H9 (cell line): ENCODE measurements around the gene NT5DC2. TPM values are rescaled to one million over a fixed set of nuclear protein-coding genes. Genes with fewer than 3 reads are reported as not detected.

Source experiments
- DNase-seq: peaks from one replicate; pipeline ENCODE4 v3.0.0-alpha.2; 2017
- H2AFZ ChIP-seq: one replicate; pipeline ENCODE4 v1.6.1; 2013; ENCODE audit warnings: mild to moderate bottlenecking, low read length, control low read depth, moderate library complexity
- H2AK5ac ChIP-seq: 2 replicates; pipeline ENCODE4 v1.6.1; 2013; ENCODE audit warnings: low read length, control low read depth, mixed read lengths; ENCODE audit not compliant: insufficient read length
- H2BK120ac ChIP-seq: one replicate; pipeline ENCODE4 v1.6.1; 2013; ENCODE audit warnings: low read depth, mild to moderate bottlenecking, low read length, control low read depth, inconsistent platforms; ENCODE audit not compliant: poor library complexity, severe bottlenecking
- H2BK12ac ChIP-seq: 2 replicates; pipeline ENCODE4 v1.6.1; 2013; ENCODE audit warnings: low read length, control low read depth, mixed read lengths, low read depth; ENCODE audit not compliant: insufficient read length
- H2BK15ac ChIP-seq: 2 replicates; pipeline ENCODE4 v1.6.1; 2013; ENCODE audit warnings: low read depth, low read length, control low read depth
- H2BK20ac ChIP-seq: one replicate; pipeline ENCODE4 v1.6.1; 2013; ENCODE audit warnings: low read depth, mild to moderate bottlenecking, low read length, control low read depth, inconsistent platforms; ENCODE audit not compliant: poor library complexity, severe bottlenecking
- H2BK5ac ChIP-seq: 2 replicates; pipeline ENCODE4 v1.6.1; 2013; ENCODE audit warnings: low read length, control low read depth, mixed read lengths; ENCODE audit not compliant: insufficient read length
- H3K14ac ChIP-seq: 2 replicates; pipeline ENCODE4 v1.6.1; 2013; ENCODE audit warnings: low read length, control low read depth; ENCODE audit not compliant: insufficient read depth
- H3K18ac ChIP-seq: 2 replicates; pipeline ENCODE4 v1.6.1; 2013; ENCODE audit warnings: low read depth, mild to moderate bottlenecking, mixed read lengths, low read length, control low read depth; ENCODE audit not compliant: insufficient read length
- H3K23ac ChIP-seq: 2 replicates; pipeline ENCODE4 v1.6.1; 2013; ENCODE audit warnings: low read length, control low read depth, mixed read lengths, low read depth; ENCODE audit not compliant: insufficient read length
- H3K23me2 ChIP-seq: 2 replicates; pipeline ENCODE4 v1.6.1; 2013; ENCODE audit warnings: low read depth, mild to moderate bottlenecking, mixed read lengths, low read length, control low read depth; ENCODE audit not compliant: insufficient read length, poor library complexity, severe bottlenecking
- H3K27ac ChIP-seq: 2 replicates; pipeline ENCODE4 v1.5.1; 2013; ENCODE audit warnings: low read length, control low read depth, mixed read lengths, low read depth; ENCODE audit not compliant: insufficient read length
- H3K27me3 ChIP-seq: 2 replicates; pipeline ENCODE4 v1.6.1; 2013; ENCODE audit warnings: low read length, control low read depth, inconsistent platforms; ENCODE audit not compliant: insufficient read depth
- H3K4ac ChIP-seq: 2 replicates; pipeline ENCODE4 v1.6.1; 2013; ENCODE audit warnings: low read depth, mild to moderate bottlenecking, control low read depth, inconsistent platforms, low read length, moderate library complexity
- H3K4me1 ChIP-seq: 2 replicates; pipeline ENCODE4 v1.6.1; 2013; ENCODE audit warnings: low read length, control low read depth, inconsistent platforms; ENCODE audit not compliant: insufficient read depth
- H3K4me2 ChIP-seq: 2 replicates; pipeline ENCODE4 v1.6.1; 2013; ENCODE audit warnings: low read length, control low read depth, mixed read lengths; ENCODE audit not compliant: insufficient read length, insufficient read depth
- H3K56ac ChIP-seq: 2 replicates; pipeline ENCODE4 v1.6.1; 2013; ENCODE audit warnings: low read depth, mild to moderate bottlenecking, mixed read lengths, low read length, control low read depth; ENCODE audit not compliant: insufficient read length
- H3K79me1 ChIP-seq: 2 replicates; pipeline ENCODE4 v1.6.1; 2013; ENCODE audit warnings: low read depth, mild to moderate bottlenecking, moderate library complexity, low read length, control low read depth, inconsistent platforms; ENCODE audit not compliant: insufficient read depth, poor library complexity, severe bottlenecking
- H3K79me2 ChIP-seq: 2 replicates; pipeline ENCODE4 v1.6.1; 2013; ENCODE audit warnings: low read length, control low read depth, inconsistent platforms; ENCODE audit not compliant: insufficient read depth
- H3K9ac ChIP-seq: 2 replicates; pipeline ENCODE4 v1.6.1; 2013; ENCODE audit warnings: low read length, control low read depth, mixed read lengths; ENCODE audit not compliant: insufficient read length; ENCODE audit errors: extremely low read depth
- H3K9me3 ChIP-seq: one replicate; pipeline ENCODE4 v1.6.1; 2013; ENCODE audit warnings: low read depth, low read length, inconsistent platforms; ENCODE audit not compliant: control insufficient read depth
- H3T11ph ChIP-seq: one replicate; pipeline ENCODE4 v1.6.1; 2013; ENCODE audit warnings: mild to moderate bottlenecking, low read length, control low read depth, inconsistent platforms
- H4K20me1 ChIP-seq: one replicate; pipeline ENCODE4 v1.6.1; 2013; ENCODE audit not compliant: control insufficient read depth, insufficient read length, insufficient read depth
- H4K5ac ChIP-seq: 2 replicates; pipeline ENCODE4 v1.6.1; 2013; ENCODE audit warnings: low read depth, mild to moderate bottlenecking, mixed read lengths, low read length, control low read depth; ENCODE audit not compliant: insufficient read length
- H4K8ac ChIP-seq: replicated peaks from 2 replicates; pipeline ENCODE4 v1.6.1; 2013; ENCODE audit warnings: low read length, control low read depth, mixed read lengths, low read depth; ENCODE audit not compliant: insufficient read length
- H4K91ac ChIP-seq: 2 replicates; pipeline ENCODE4 v1.6.1; 2013; ENCODE audit warnings: low read depth, mild to moderate bottlenecking, moderate library complexity, mixed read lengths, low read length, control low read depth; ENCODE audit not compliant: insufficient read length
- H3K27ac Mint-ChIP-seq, 3 experiments: 2 replicates in 2 of 3; 3 replicates in 1 of 3; pipeline ENCODE4 v1.8.0; 2020 to 2021; ENCODE audit warnings: mixed read lengths in 3 of 3, mild to moderate bottlenecking in 1 of 3, moderate library complexity in 1 of 3
- H3K27me3 Mint-ChIP-seq: 2 replicates; pipeline ENCODE4 v1.8.0; 2021; ENCODE audit warnings: low read depth, mild to moderate bottlenecking, moderate library complexity, mixed read lengths
- H3K36me3 Mint-ChIP-seq, 3 experiments: 2 replicates in 2 of 3; 3 replicates in 1 of 3; pipeline ENCODE4 v1.8.0; 2020 to 2021; ENCODE audit warnings: low read depth in 3 of 3, mixed read lengths in 3 of 3; ENCODE audit not compliant: insufficient read depth in 1 of 3
- H3K4me1 Mint-ChIP-seq, 2 experiments: 2 replicates each; pipeline ENCODE4 v1.8.0; 2020; ENCODE audit warnings: mixed read lengths in 2 of 2
- H3K4me3 Mint-ChIP-seq, 2 experiments: 2 replicates in 1 of 2; 3 replicates in 1 of 2; pipeline ENCODE4 v1.8.0; 2020 to 2021; ENCODE audit warnings: mild to moderate bottlenecking in 2 of 2, mixed read lengths in 2 of 2, moderate library complexity in 1 of 2
- H3K9me3 Mint-ChIP-seq, 2 experiments: 2 replicates in 1 of 2; 3 replicates in 1 of 2; pipeline ENCODE4 v1.8.0; 2020; ENCODE audit warnings: mild to moderate bottlenecking in 2 of 2, mixed read lengths in 2 of 2, moderate library complexity in 1 of 2
- CTCF ChIP-seq: fragments of 200-600 bp; sonication (generic); conservative IDR thresholded peaks from 3 replicates; pipeline ENCODE4 v1.8.0; 2021; ENCODE audit warnings: antibody characterized with exemption, mild to moderate bottlenecking
- WGBS: extraction: QIAGEN DNeasy Blood & Tissue Kit; methylation state at CpG from one replicate; pipeline ENCODE4 v1.1.7; 2013; ENCODE audit warnings: missing lambda C conversion rate, low lambda C conversion rate, mixed read lengths; ENCODE audit not compliant: insufficient read length; ENCODE audit errors: extremely low coverage; 5-methylcytosine and 5-hydroxymethylcytosine counted together
- total RNA-seq: library from RNA; stranded (reverse); gene quantifications from 2 replicates; pipeline ENCODE4 v1.2.1, GENCODE V29; 2021

Gene NT5DC2
- total RNA-seq, 1 experiment from 2014 or later: 444 TPM

GRCh38 chr3:52506266-52506966 is 27.2 kb downstream of the NT5DC2 start:
- H3K18ac ChIP-seq: no peak overlapping the region
- no peaks in the 10 kb centered on the region; the same call in 1 of the 2 replicates for H3K27me3 Mint-ChIP-seq
- H3K4me2 ChIP-seq: no peak overlapping the region
- H4K91ac ChIP-seq: no peak overlapping the region
- no peaks in the 10 kb centered on the region; a peak in 1 of 7 replicates for H3K36me3 Mint-ChIP-seq
- no peak overlapping the region for H4K5ac ChIP-seq
- H3K4me1 ChIP-seq: no peaks in the 10 kb centered on the region; the same call in 1 of the 2 replicates
- no peak for DNase-seq
- no peaks in the 10 kb centered on the region for H3K27me3 ChIP-seq
- no peak overlapping the region for H3K56ac ChIP-seq
- H2BK5ac ChIP-seq: peak overlapping the region; percentile 51
- no peak overlapping the region for H3K27ac ChIP-seq
- no peak for TF ChIP-seq CTCF
- H3K4ac ChIP-seq: no peak overlapping the region
- WGBS: no CpG with 5 or more reads among the region's 27 CpGs
- H4K20me1 ChIP-seq: no peaks in the 10 kb centered on the region
- no peak overlapping the region for H2AK5ac ChIP-seq
- H2AFZ ChIP-seq: no peak overlapping the region
- H3K27ac Mint-ChIP-seq: no peak overlapping the region
- no peaks in the 10 kb centered on the region for H3K79me2 ChIP-seq
- no peaks in the 10 kb centered on the region for H3K79me1 ChIP-seq
- H3K9me3 Mint-ChIP-seq: no peaks in the 10 kb centered on the region
- no peak overlapping the region for H2BK120ac ChIP-seq
- H3K23ac ChIP-seq: no peak overlapping the region
- no peak overlapping the region for H4K8ac ChIP-seq
- H3K4me1 Mint-ChIP-seq: peaks cover 14 to 27% of the 10 kb centered on the region in 2 experiments
- no peaks in the 10 kb centered on the region for H3K9me3 ChIP-seq
- no peak overlapping the region for H2BK15ac ChIP-seq
- H2BK12ac ChIP-seq: no peak overlapping the region
- no peak overlapping the region for H3K9ac ChIP-seq
- no peak overlapping the region for H3K4me3 Mint-ChIP-seq
- no peak overlapping the region for H3K14ac ChIP-seq
- H2BK20ac ChIP-seq: no peak overlapping the region
- no peaks in the 10 kb centered on the region for H3K23me2 ChIP-seq
- no peak overlapping the region for H3T11ph ChIP-seq
